Posterior cingulate gyrus (tissue), 11 donors: ENCODE measurements around the gene DGUOK.
"Not testable (repeated sequence)": the region's sequence is repeated elsewhere in the genome, so short reads cannot be mapped to it uniquely, and the experiment has no call there.

Experiments
- DNase-seq, 10 donors: peaks; one replicate each; pipeline versions ENCODE4 v3.0.0 to v3.0.0-alpha.2; 2020 to 2021; ENCODE audit warnings: mixed read lengths in 3 of 10
- intact Hi-C: fragments of 100-400 bp; cut with DNase I; formaldehyde crosslinking; loops from one replicate; pipeline ENCODE4 v1.15.1; 2023

DGUOK gene

GRCh38 chr2:73897934-73898333 lies 28.7 kb upstream of the DGUOK start:
- no peak for DNase-seq

DNA sequence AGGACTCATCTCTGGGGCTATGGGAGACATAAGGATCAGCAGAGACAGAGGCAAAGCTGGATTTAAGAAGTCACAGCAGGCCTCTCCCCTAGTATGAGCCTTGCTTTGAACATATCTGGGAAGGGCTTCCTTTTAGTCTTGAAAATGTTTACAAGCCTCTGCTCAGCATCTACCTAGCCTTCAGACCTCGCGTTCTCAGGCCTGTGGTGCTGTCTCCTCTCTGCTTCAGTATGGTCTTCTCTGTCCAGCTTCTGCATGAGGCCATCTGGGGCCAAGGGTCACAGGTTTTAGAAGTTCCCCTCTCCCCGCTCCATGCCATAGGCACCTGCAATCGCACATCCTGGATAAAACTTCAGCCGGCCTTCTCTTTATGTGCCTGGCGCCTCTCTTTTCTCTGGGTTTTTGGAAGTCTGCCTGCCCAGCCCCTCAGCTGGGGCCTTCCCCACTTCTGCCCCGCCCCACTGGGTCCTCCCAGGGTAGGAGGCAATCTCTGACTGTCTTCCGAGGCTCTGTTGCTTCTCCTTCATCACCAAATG lies 26.8 kb upstream of the DGUOK start:
- intact Hi-C loops = no loop called here
- DNase-seq = no peak

More at GRCh38 chr2:73897934-73898333, 28.7 kb upstream of the DGUOK start:
- intact Hi-C loops = no loop called here

- intact Hi-C loops = no loop called here
- no peak for DNase-seq
Measured at GRCh38 chr2:73901143-73901542, 25.5 kb upstream of the DGUOK start.

DNA sequence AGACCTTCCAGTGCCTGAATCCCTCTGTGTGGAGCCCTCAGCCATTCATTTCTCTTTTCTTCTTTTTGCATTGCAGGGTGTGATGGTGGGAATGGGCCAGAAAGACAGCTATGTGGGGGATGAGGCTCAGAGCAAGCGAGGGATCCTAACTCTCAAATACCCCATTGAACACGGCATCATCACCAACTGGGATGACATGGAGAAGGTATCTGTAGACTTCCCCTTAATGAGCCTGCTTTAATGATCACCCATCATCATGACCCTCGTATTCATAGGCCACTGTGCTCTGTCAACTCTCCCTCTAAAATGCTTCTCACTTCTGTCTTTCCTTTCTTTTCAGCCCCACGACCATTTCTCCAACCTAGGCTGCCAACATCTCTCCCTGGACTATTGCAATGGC lies 24.4 kb upstream of the DGUOK start:
- intact Hi-C loops = no loop called here
- no peak for DNase-seq

GRCh38 chr2:73903313-73903712 lies 23.4 kb upstream of the DGUOK start:
- intact Hi-C loops = no loop called here
- no peak for DNase-seq

DNA sequence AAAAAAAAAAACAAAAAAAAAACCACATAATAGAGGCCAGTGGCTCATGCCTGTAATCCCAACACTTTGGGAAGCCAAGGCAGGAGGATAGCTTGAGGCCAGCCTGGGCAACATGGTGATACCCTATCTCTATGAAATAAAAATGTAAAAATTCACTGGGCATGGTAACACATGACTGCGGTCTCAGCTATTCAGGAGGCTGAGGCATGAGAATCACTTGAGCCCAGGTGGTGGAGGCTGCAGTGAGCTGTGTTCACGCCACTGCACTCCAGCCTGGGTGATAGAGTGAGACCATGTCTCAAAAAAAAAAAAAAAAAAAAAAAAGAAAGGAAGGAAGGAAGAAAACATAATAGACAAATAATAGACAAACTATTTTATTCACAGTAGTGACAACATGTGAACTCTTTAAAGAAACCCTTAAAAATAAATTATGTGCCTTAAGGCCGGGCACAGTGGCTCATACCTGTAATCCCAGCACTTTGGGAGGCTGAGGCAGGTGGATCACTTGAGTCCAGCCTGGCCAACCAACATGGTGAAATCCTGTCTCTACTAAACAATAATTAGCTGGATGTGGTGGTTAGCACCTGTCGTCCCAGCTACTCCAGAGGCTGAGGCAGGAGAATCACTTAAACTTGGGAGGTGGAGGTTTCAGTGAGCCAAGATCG lies 22.6 kb upstream of the DGUOK start:
- intact Hi-C loops, DNase-seq: not testable (repeated sequence)

DNA sequence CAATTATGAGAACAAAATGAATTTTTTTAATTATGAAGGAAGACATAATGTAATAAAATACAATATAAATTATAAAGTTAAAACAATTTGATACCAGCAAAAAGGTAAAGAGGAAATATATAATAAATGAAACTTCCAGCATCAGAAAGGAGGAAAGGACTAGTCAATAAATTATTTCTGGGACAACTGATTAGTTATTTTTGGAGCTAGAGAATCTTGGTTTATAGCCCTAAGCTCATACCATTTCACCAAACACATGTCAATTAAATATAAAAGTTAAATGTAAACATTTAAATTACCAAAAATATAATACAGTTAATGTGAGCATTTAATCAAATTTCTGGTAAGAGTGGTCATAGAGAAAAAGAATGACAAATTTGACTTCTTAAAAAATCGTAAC lies 21.7 kb upstream of the DGUOK start:
- intact Hi-C loops = no loop called here
- no peak for DNase-seq

DNA sequence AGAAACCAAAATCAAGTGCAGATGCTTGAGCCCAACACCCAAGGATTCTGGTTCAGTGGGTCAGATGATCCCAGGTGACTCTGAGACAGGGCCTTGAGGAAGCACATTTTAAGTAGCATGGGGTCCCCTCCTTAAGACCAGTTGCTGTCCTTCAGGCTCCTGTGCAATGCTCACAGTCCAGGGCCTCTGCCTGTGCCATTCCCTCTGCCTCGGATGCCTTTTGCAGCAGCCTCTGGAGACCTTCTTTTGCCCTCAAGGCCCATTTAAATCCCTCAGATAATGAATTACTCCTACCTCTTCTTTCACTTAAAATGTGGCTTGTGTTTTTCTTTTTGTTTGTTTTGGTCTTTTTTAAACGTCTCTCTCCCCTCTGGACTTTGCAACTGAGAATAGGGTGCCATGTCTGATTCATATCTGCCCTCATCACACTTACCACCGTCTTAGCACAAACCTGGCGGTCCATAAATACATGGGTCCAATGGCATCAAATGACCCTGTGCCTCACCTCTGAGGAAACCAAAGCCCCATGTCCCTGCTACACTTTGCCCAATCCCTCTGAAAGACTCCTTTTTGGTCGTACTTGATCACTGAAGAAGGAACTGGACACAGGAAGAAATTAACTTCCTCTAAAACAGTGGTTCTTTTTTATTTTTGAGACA lies 19.7 kb upstream of the DGUOK start:
- DNase-seq = no peak
- intact Hi-C loops = no loop called here

DNA sequence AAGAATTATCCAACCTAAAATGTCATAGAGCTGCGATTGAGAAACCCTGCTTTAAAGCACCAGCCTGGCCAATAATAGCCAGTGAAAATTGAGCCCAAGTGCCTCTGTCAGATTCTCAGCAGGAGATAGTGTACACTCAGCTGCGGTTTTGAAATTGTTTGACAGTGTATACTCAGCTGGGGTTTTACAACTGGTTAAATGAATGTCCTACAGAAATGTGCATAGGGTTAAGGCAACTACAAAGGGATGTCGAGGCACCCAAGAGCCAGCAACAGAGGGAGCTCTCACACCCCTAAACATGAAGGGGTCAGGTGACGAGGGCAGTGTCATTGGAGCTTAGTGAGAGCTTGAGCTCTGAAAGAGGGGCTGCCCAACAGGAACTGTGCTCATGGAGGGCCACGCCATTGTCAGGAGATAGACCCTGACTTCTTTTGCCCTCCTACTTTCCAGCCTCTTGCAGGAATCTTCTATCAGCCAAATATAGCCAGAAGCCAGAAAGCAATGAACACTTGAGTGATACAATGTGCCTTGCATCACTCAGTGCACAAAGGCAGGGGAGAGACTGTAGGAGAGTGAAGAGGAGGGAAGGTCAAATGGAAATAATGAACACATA lies 18.7 kb upstream of the DGUOK start:
- intact Hi-C loops = no loop called here
- DNase-seq = peak in 1 of 10 donors; percentile 41

GRCh38 chr2:73908689-73909652 lies 17.7 kb upstream of the DGUOK start:
- intact Hi-C loops = no loop called here
- DNase-seq = no peak

DNA sequence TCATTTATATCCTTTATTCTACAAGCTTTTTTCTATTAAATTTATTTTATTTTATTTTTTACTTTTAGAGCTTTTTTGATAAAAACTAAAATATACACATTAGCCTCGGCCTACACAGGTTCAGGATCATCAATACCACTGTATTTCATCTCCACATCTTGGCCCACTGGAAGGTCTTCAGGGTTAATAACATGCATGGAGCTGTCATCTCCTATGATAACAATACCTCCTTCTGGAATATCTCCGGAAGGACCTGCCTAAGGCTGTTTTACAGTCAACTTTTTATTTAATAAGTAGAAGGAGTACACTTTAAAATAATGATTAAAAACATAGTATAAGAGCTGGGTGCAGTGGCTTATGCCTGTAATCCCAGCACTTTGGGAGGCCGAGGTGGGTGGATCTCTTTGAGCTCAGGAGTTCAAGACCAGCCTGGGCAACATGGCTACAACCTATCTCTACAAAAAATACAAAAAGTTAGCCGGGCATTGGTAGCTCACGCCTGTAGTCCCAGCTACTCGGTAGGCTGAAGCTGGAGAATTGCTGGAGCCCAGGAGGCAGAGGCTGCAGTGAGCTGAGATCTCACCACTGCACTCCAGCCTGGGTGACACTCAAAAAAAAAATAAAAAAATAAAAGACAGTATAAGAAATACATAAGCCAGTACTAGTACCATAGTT lies 15.7 kb upstream of the DGUOK start:
- DNase-seq = no peak
- intact Hi-C loops = no loop called here

GRCh38 chr2:73911548-73912208 lies 15.0 kb upstream of the DGUOK start:
- no peak for DNase-seq
- intact Hi-C loops = no loop called here

DNA sequence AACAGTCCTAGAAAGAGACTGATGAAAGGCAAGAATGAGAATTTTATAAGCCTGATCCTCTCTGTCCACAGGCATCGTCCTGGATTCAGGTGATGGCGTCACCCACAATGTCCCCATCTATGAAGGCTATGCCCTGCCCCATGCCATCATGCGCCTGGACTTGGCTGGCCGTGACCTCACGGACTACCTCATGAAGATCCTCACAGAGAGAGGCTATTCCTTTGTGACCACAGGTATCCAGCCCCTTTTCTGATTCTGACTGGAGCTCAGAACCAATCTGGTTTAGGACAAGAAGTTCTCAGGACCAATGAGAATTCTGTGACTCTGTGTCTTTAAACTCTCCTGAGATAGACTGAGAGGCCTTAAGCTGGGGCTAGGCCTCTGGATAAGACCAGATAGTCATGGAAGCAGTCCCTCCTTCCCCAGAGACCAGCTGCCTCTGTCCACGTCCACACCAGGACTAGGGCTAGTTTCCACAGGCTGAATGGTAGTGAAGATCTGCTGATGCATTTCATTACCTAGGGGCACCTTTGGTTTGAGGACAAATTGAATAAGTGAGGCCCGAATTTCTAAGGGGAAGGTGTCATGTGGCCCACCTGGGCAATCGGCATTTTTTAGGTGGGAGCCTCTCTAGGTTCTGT lies 13.1 kb upstream of the DGUOK start:
- intact Hi-C loops = no loop called here
- DNase-seq = no peak

- intact Hi-C loops = no loop called here
- DNase-seq = no peak
Measured at GRCh38 chr2:73914667-73915066, 12.0 kb upstream of the DGUOK start.

GRCh38 chr2:73915437-73915993 lies 11.2 kb upstream of the DGUOK start:
- DNase-seq = no peak
- intact Hi-C loops = no loop called here

DNA sequence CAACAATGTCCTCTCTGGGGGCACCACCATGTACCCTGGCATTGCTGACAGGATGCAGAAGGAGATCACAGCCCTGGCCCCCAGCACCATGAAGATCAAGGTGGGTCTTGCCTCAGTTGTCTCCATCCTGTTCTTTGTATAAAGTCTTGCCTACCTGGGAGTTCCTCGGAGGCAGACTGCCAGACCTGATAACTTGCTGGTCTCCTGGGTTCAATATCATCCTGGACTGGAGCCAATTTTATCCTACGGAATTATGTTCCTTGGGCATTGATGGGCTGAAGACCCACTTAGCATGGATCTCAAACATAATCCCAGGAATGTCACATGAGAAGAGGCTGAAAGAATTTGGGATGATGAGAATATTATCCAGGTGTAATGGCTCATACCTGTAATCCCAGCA lies 10.0 kb upstream of the DGUOK start:
- DNase-seq = no peak
- intact Hi-C loops = no loop called here

- intact Hi-C loops = no loop called here
- no peak for DNase-seq
Measured at GRCh38 chr2:73917296-73917695, 9.4 kb upstream of the DGUOK start.

DNA sequence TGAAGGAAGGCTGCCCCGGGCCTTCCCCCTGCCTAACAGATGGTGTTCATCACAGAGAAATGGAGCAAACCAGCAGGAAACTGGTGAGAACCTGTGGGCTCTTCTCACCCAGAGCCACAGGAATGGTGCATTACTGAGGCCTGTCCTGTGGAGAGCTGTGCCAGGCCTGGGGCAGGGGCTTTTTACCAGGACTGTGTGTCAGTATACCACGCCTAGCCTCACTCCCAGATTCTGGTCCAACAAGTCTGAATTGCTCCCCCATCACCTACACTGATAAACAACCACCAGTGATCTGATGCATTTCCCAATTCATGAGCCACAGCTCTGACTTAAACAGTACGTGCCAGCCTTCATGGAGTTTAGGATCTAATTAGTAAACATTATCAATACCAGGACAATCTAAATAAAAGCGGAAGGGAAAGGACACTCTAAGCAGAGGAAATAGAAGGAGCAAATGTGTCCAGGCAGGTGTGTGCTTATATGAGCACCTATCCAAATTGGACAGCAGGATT lies 8.9 kb upstream of the DGUOK start:
- DNase-seq = no peak
- intact Hi-C loops = no loop called here

DNA sequence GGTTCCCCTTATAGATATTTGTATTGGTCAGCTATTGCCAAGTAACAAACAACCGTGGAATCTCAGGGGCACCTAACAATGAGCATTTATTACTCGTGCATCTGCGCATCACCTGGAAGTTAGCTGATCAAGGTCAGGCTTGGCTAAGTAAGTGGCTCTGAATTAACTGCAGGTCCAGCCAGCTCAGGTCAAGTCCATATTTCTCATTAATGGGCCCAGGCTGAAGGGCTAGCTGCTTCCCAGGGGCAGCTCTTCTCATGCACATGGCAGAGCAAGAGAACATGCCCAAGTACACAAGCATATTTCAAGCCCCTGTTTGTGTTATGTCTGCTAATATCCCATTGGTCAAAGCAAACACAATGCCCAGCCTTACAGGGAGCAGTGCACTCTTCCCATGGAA lies 7.8 kb upstream of the DGUOK start:
- no peak for DNase-seq
- intact Hi-C loops = no loop called here
